Heart left ventricle (tissue), 16 donors: ENCODE data around the gene SF3B3. TPM values are rescaled to one million over a fixed set of nuclear protein-coding genes. Genes with fewer than 3 reads are reported as not detected.

Experiments used
- ATAC-seq, 4 donors: fragments of 200-7000 bp; cut with Tn5 transposase; one replicate each; pipeline ENCODE4 v1.9.1; 2020 to 2022; ENCODE audit warnings: moderate library complexity in 4 of 4, mild to moderate bottlenecking in 3 of 4, moderate number of reproducible peaks in 1 of 4
- DNase-seq, 5 donors: peaks; one replicate each; pipeline ENCODE4 v3.0.0-alpha.2; 2020
- H3K27ac ChIP-seq, 12 donors: fragments of 200-600 bp; sonication (generic) in 4 of 12; one replicate each; pipeline versions ENCODE4 v1.5.0 to v1.8.0; 2016 to 2022; ENCODE audit warnings: mild to moderate bottlenecking in 2 of 12
- H3K27me3 ChIP-seq, 9 donors: fragments of 200-600 bp; sonication (generic) in 2 of 9; one replicate each; pipeline versions ENCODE4 v1.5.1 to v1.8.0; 2016 to 2022; ENCODE audit warnings: mild to moderate bottlenecking in 3 of 9
- H3K36me3 ChIP-seq, 9 donors: fragments of 200-600 bp; sonication (generic) in 2 of 9; one replicate each; pipeline versions ENCODE4 v1.5.0 to v1.8.0; 2018 to 2022; ENCODE audit warnings: mild to moderate bottlenecking in 2 of 9
- H3K4me1 ChIP-seq, 12 donors: fragments of 200-600 bp; sonication (generic) in 4 of 12; one replicate each; pipeline versions ENCODE4 v1.5.0 to v1.8.0; 2016 to 2022; ENCODE audit warnings: mild to moderate bottlenecking in 3 of 12
- H3K4me3 ChIP-seq, 12 donors: fragments of 200-600 bp; sonication (generic) in 4 of 12; one replicate each; pipeline versions ENCODE4 v1.5.0 to v1.8.0; 2017 to 2022; ENCODE audit warnings: mild to moderate bottlenecking in 9 of 12, moderate library complexity in 4 of 12
- H3K9me3 ChIP-seq, 12 donors: fragments of 200-600 bp; sonication (generic) in 4 of 12; one replicate each; pipeline versions ENCODE4 v1.5.0 to v1.8.0; 2016 to 2022; ENCODE audit warnings: mild to moderate bottlenecking in 1 of 12
- POLR2A ChIP-seq, 2 donors: fragments of 450-650 bp; IDR thresholded peaks; one replicate each; pipeline ENCODE4 v1.6.1; 2017; ENCODE audit warnings: antibody characterized with exemption in 2 of 2, mild to moderate bottlenecking in 2 of 2, moderate library complexity in 2 of 2
- WGBS, 4 donors: extraction: QIAGEN DNeasy Blood & Tissue Kit in 2 of 4; methylation state at CpG; one replicate each; pipeline versions ENCODE4 v1.1.5 to v1.1.7; 2013 to 2018; 5-methylcytosine and 5-hydroxymethylcytosine counted together
- intact Hi-C, 10 donors: fragments of 100-400 bp; cut with DNase I; formaldehyde crosslinking; loops; one replicate each; pipeline versions ENCODE4 v1.11.1 to v1.14.2; 2022
- polyA plus RNA-seq, 2 donors: library from polyadenylated mRNA; stranded (reverse); fragments of 200-250 nt; gene quantifications; one replicate each; pipeline ENCODE4 v1.2.3, GENCODE V29; 2013
- total RNA-seq, 9 donors: library from RNA; depleted of rRNA in 2 of 9; stranded (reverse); fragments of >200 nt in 2 of 9; fragmentation: NEBNext Ultra II Directional in 3 of 9; extraction: Animal tissue kit (Norgen Biotek cat#: 25700) in 3 of 9; gene quantifications; one replicate each; pipeline versions ENCODE4 v1.1.0 to v1.2.4, GENCODE V29; 2016 to 2023
- TF ChIP-seq, protein P1 (sequence below), 12 donors: fragments of 200-600 bp; sonication (generic) in 4 of 12; IDR thresholded peaks; one replicate each; pipeline versions ENCODE4 v1.5.0 to v1.8.0; 2018 to 2022; ENCODE audit warnings: antibody characterized with exemption in 12 of 12, mild to moderate bottlenecking in 5 of 12
- donor health status: ischemic (EF 13 %, LVEDD 7.1; RV severe dilation, severe dysfunction).
- donor health status: healthy with polysubstance abuse.
- donor health status: DM: no; HTN: yes; CAD: no.
- donor health status: DM: no; HTN: no; CAD: no.
- donor health status: ischemic (EF 25% LVEDD 6.9; RV normal size, moderate dysfunction).
- donor health status: ischemic (EF 25% LVEDD 5.7; RV mildly dilated, moderate dysfunction).
- donor health status: healthy.
- donor health status: DM: yes; HTN: yes; CAD: no.
- donor health status: ischemic (EF 35%, LVEDD 5.7; RV mildly dilated, moderate dysfunction).
- donor health status: nonischemic (EF 11% LVEDD 7.7; RV severe dilation, severe dysfunction).
- donor health status: DM: yes; HTN: yes; CAD: no.
- donor health status: PGD.
- donor health status: ischemic (EF 29% LVEDD 5.4; RV normal size, mild dysfunction).
- donor health status: nonischemic (EF 23%, LVEDD 6.1; RV moderate dilation, normal function).

The SF3B3 gene
- total and polyA plus RNA-seq, 11 donors: 50.3 to 198 (median 131) TPM

DNA sequence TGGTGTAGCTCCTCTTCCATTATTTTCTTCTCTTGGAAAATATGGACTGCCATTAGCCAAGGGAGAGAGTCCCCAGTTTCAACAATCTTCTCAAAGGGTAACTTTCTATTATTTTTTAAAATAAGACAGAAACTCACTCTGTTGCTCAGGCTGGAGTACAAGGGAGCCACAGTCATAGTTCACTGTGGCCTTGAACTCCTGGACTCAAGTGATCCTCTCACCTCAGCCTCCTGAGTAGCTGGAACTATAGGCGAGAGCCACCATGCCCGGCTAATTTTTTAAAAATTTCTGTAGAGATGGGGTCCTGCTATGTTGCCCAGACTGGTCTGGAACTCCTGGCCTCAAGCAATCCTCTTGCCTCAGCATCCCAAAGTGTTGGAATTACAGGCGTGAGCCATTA, 13.4 kb upstream of the SF3B3 start:
- TF ChIP-seq, protein P1, sequence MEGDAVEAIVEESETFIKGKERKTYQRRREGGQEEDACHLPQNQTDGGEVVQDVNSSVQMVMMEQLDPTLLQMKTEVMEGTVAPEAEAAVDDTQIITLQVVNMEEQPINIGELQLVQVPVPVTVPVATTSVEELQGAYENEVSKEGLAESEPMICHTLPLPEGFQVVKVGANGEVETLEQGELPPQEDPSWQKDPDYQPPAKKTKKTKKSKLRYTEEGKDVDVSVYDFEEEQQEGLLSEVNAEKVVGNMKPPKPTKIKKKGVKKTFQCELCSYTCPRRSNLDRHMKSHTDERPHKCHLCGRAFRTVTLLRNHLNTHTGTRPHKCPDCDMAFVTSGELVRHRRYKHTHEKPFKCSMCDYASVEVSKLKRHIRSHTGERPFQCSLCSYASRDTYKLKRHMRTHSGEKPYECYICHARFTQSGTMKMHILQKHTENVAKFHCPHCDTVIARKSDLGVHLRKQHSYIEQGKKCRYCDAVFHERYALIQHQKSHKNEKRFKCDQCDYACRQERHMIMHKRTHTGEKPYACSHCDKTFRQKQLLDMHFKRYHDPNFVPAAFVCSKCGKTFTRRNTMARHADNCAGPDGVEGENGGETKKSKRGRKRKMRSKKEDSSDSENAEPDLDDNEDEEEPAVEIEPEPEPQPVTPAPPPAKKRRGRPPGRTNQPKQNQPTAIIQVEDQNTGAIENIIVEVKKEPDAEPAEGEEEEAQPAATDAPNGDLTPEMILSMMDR (IDR thresholded peaks at IDR 0.05): no peak
- no peak for TF ChIP-seq POLR2A (IDR thresholded peaks at IDR 0.05)
- Histone ChIP-seq H3K27ac (no peak overlapping the region), H3K27me3 (no peaks in the 10 kb centered on the region), H3K9me3 (no peaks in the 10 kb centered on the region), H3K4me3 (no peak overlapping the region), H3K4me1 (peaks cover 0 to 6% (median 0%) of the 10 kb centered on the region in 12 donors), H3K36me3 (peaks cover 0 to 96% (median 91%) of the 10 kb centered on the region in 9 donors)
- WGBS, 4 donors: 91 to 96% (median 94%) methylated on average over 3 of the region's 3 CpGs
- DNase-seq (no peak), ATAC-seq (no peak)
- intact Hi-C loops: no loop called here

DNA sequence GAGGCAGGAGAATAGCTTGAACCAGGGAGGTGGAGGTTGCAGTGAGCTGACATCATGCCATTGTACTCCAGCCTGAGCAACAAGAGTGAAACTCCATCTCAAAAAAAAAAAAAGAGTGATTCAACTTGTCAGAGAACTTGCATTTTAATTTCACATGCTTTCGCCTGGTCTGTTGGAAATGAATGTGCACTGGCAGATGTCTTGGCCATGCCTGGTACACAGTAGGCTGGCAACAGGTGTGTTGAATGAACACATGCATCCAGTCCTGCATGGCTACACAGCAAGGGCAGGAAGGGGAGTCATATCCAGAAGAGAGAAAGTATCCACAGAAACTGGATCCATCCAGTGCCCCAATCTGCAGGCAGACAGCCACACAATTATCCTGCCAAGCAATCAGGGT, 11.8 kb upstream of the SF3B3 start:
- peaks cover 0 to 100% (median 100%) of the 10 kb centered on the region in 9 donors for H3K36me3 ChIP-seq
- H3K4me3 ChIP-seq: no peak overlapping the region
- H3K9me3 ChIP-seq: no peaks in the 10 kb centered on the region
- DNase-seq (no peak), ATAC-seq (no peak)
- H3K4me1 ChIP-seq: peaks cover 0 to 6% (median 0%) of the 10 kb centered on the region in 12 donors
- H3K27ac ChIP-seq: no peak overlapping the region
- H3K27me3 ChIP-seq: no peaks in the 10 kb centered on the region
- WGBS, 4 donors: 94 to 98% (median 95%) methylated on average over 1 of the region's 1 CpG
- intact Hi-C loops: no loop called here
- TF ChIP-seq, protein P1 (IDR thresholded peaks at IDR 0.05): no peak
- TF ChIP-seq POLR2A (IDR thresholded peaks at IDR 0.05): no peak

DNA sequence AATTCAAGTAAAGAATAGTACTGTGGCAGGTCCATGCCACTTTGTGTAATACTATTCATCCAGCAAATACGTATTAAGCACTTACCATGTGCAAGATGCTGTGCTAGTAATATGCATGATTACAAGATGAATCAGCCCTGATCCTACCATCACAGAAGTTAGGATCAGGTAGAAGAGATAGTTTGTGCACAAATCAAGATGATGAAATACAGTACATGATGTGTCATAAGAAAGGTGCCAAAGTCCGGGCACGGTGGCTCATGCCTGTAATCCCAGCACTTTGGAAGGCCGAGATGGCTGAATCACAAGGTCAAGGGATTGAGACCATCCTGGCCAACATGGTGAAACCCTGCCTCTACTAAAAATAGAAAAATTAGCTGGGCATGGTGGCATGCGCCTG, 11.2 kb upstream of the SF3B3 start:
- no peaks in the 10 kb centered on the region for H3K27me3 ChIP-seq
- 92 to 93% (median 92%) methylated on average over 5 of the region's 5 CpGs for WGBS, 4 donors
- peaks cover 0 to 6% (median 0%) of the 10 kb centered on the region in 12 donors for H3K4me1 ChIP-seq
- ATAC-seq (no peak), DNase-seq (no peak)
- TF ChIP-seq, protein P1 (IDR thresholded peaks at IDR 0.05): no peak
- no peak overlapping the region for H3K4me3 ChIP-seq
- no peaks in the 10 kb centered on the region for H3K9me3 ChIP-seq
- intact Hi-C loops: no loop called here
- no peak overlapping the region for H3K27ac ChIP-seq
- H3K36me3 ChIP-seq: peaks cover 0 to 100% (median 100%) of the 10 kb centered on the region in 9 donors

DNA sequence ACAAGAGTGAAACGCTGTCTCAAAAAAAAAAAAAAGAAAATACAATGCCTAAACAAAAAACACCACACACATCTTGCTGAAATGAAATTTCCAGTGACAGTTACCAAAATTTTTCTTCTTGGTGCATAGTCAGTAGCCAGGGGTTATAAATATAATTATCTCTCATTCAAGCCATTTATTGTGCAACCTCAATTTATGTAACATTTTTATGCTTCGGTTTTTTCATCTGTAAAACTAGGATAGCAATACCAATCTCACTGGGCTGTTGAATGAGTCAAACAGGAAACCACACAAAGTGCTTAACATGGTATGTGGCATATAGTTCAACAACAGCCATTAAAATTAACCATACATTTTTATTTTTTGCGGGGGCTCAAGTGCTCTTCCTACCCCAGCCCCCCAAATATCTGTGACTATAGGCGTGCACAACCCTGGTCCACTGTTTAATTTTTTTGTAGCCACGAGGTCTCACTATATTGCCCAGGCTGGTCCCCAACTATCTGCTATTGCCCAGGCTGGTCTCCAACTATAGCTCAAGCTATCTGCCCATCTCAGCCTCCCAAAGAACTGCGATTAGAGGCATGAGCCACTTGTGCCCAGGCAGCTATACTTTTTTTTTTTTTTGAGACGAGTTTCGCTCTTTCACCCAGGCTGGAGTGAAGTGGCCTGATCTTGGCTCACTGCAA, 2.9 kb upstream of the SF3B3 start:
- Histone ChIP-seq H3K36me3 (peaks cover 0 to 44% (median 31%) of the 10 kb centered on the region in 9 donors), H3K9me3 (no peaks in the 10 kb centered on the region), H3K27me3 (no peaks in the 10 kb centered on the region), H3K27ac (peak overlapping the region in 1 of 12 donors; percentile 25), H3K4me1 (peaks cover 3 to 37% (median 21%) of the 10 kb centered on the region in 12 donors), H3K4me3 (no peak overlapping the region)
- DNase-seq (no peak), ATAC-seq (no peak)
- 85 to 89% (median 87%) methylated on average over 8 of the region's 8 CpGs for WGBS, 4 donors
- intact Hi-C loops: loop anchor here in 4 of 10 donors (5.0 to 10.0 kb wide), 3 partner anchors 138 to 254 kb away; no protein-coding TSS in a partner anchor
- TF ChIP-seq, protein P1 (IDR thresholded peaks at IDR 0.05): no peak
- TF ChIP-seq POLR2A (IDR thresholded peaks at IDR 0.05): no peak
